Lower leg skin (tissue), 3 donors: ENCODE measurements around the gene SHFL.

Experiments
- CTCF ChIP-seq, 3 donors: fragments of 450-650 bp; IDR thresholded peaks; one replicate each; pipeline ENCODE4 v1.5.1; 2016; ENCODE audit warnings: antibody characterized with exemption in 3 of 3, mild to moderate bottlenecking in 3 of 3, moderate library complexity in 2 of 3
- POLR2A ChIP-seq, 2 donors: fragments of 450-650 bp; IDR thresholded peaks; one replicate each; pipeline ENCODE4 v1.6.1; 2016 to 2017; ENCODE audit warnings: antibody characterized with exemption in 2 of 2, mild to moderate bottlenecking in 1 of 2, moderate library complexity in 1 of 2

DNA sequence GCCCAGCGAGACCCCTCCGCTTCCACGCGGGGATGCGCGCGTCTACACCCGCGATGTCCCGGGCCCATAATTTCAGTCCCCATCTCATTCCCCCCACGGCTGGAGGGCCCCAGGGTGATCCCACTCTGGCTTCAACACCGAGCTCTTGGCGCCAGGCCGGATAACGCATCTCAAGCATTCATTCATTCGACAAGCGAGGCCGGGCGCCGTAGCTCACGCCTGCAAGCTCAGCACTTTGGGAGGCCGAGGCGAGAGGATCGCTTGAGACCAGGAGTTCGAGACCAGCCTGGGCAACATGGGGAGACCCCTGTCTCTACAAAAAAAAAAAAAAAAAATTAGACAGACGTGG is 10.5 kb downstream of the SHFL start:
- TF ChIP-seq CTCF (IDR thresholded peaks at IDR 0.05), result no peak
- TF ChIP-seq POLR2A (IDR thresholded peaks at IDR 0.05), result no peak
